Measurements from ENCODE around the gene TTLL7. TPM values are rescaled to one million over a fixed set of nuclear protein-coding genes. Genes with fewer than 3 reads are reported as not detected.

TTLL7 gene
- total and polyA plus RNA-seq, 9 of the 15 experiments (the other 6 are each of a cell fraction or from before 2014, with no cell fraction given): 0.63 to 2.6 (median 1.7) TPM

DNA sequence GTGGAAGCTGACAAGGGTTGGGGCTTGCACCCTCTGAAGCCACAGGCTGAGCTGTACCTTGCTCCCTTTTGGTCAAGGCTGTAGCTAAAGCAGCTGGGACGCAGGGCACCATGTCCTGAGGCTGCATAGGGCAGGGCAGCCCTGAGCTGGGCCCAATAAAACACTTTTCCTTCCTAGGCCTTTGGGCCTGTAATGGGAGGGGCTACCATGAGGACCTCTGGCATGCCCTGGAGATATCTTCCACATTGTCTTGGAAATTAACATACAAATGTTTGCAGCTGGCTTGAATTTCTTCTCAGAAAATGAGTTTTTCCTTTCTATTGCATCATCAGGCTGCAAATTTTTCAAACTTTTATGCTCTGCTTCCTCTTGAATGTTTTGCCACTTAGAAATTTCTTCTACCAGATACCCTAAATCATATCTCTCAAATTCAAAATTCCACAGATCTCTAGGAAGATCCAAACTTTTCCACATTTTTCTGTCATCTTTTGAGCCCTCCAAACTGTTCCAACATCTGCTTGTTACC is 32.9 kb upstream of the TTLL7 start:
- no peaks in the 10 kb centered on the region for H3K79me2 ChIP-seq (ENCODE audit: control insufficient read depth, insufficient read depth, low read length)
- no peaks in the 10 kb centered on the region for H3K27me3 ChIP-seq (ENCODE audit: control insufficient read depth in 2 of 2, insufficient read depth in 2 of 2, low read length in 2 of 2)
- intact Hi-C loops (cut with micrococcal nuclease) (no loop called here), in situ Hi-C loops (cut with MboI) (no loop called here)
- 15% methylated on average over 1 of the region's 1 CpG for whole genome bisulfite sequencing (ENCODE audit: insufficient coverage, low coverage, missing lambda C conversion rate)
- ATAC-seq: no peak
- ChIA-PET CTCF (ENCODE audit: low intra/inter-chr PET ratio) (no interaction called here), POLR2A (no interaction called here)
- TF ChIP-seq ZNF586 (CRISPR knock-in tag; conservative IDR thresholded peaks at IDR 0.05): no peak
- TF ChIP-seq ZNF780A (CRISPR knock-in tag; IDR thresholded peaks at IDR 0.05): no peak
- TF ChIP-seq ZNF24 (IDR thresholded peaks at IDR 0.05): no peak
- no peak for TF ChIP-seq TEAD4 (IDR thresholded peaks at IDR 0.05; ENCODE audit: low read length)
- no peak for TF ChIP-seq TEAD4 (CRISPR knock-in tag; IDR thresholded peaks at IDR 0.05; ENCODE audit: borderline replicate concordance)
- no peak for TF ChIP-seq CEBPG (CRISPR knock-in tag; IDR thresholded peaks at IDR 0.05)
- TF ChIP-seq CEBPG (tag; conservative IDR thresholded peaks at IDR 0.05 in 1 of 2, IDR thresholded peaks at IDR 0.05 in 1 of 2): peak; percentile 52 to 62; a peak in 3 of 4 replicates
- no peak for TF ChIP-seq NFYB (IDR thresholded peaks at IDR 0.05; ENCODE audit: extremely low read depth, insufficient read length)
- no peak for TF ChIP-seq CBX8 (IDR thresholded peaks at IDR 0.05; ENCODE audit: borderline replicate concordance, extremely low read depth, low read depth, low read length, poor library complexity, severe bottlenecking)
- TF ChIP-seq, protein P1, sequence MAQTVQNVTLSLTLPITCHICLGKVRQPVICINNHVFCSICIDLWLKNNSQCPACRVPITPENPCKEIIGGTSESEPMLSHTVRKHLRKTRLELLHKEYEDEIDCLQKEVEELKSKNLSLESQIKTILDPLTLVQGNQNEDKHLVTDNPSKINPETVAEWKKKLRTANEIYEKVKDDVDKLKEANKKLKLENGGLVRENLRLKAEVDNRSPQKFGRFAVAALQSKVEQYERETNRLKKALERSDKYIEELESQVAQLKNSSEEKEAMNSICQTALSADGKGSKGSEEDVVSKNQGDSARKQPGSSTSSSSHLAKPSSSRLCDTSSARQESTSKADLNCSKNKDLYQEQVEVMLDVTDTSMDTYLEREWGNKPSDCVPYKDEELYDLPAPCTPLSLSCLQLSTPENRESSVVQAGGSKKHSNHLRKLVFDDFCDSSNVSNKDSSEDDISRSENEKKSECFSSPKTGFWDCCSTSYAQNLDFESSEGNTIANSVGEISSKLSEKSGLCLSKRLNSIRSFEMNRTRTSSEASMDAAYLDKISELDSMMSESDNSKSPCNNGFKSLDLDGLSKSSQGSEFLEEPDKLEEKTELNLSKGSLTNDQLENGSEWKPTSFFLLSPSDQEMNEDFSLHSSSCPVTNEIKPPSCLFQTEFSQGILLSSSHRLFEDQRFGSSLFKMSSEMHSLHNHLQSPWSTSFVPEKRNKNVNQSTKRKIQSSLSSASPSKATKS (CRISPR knock-in tag; IDR thresholded peaks at IDR 0.05): no peak
- TF ChIP-seq ATF3 (IDR thresholded peaks at IDR 0.05): peak; percentile 60
- TF ChIP-seq ATF3 (CRISPR knock-in tag; conservative IDR thresholded peaks at IDR 0.05): no peak
- no peak for TF ChIP-seq MYNN (IDR thresholded peaks at IDR 0.05)
- TF ChIP-seq MYNN (CRISPR knock-in tag; IDR thresholded peaks at IDR 0.05): no peak
- no peak for TF ChIP-seq RUNX1 (IDR thresholded peaks at IDR 0.05; ENCODE audit: low read depth)
- H3K9me1 ChIP-seq (ENCODE audit: control insufficient read depth, insufficient read depth, low read length): no peaks in the 10 kb centered on the region
- H4K20me1 ChIP-seq (replicated peaks; ENCODE audit: control insufficient read depth, insufficient read depth, low read length): no peaks in the 10 kb centered on the region
- H3K36me3 ChIP-seq (ENCODE audit: control insufficient read depth, insufficient read depth, low read length): no peaks in the 10 kb centered on the region
- H3K4me2 ChIP-seq (ENCODE audit: insufficient read depth, low read length): no peak overlapping the region
- H3K4me1 ChIP-seq (replicated peaks in 1 of 2; ENCODE audit: control insufficient read depth in 2 of 2, insufficient read depth in 2 of 2, low read length in 2 of 2): no peaks in the 10 kb centered on the region
- H3K4me3 ChIP-seq: no peak overlapping the region
- H2AFZ ChIP-seq (ENCODE audit: low read depth, low read length): no peak overlapping the region
- BruUV-seq (replicated peaks): no TSS peak
- no peak for FAIRE-seq
- DNase-seq (ENCODE audit: extremely low read depth in 1 of 4, low spot score in 3 of 4): no peak
- no peak overlapping the region for H3K9ac ChIP-seq (ENCODE audit: insufficient read depth in 1 of 2, low read depth in 2 of 2, low read length in 2 of 2)
- H3K27ac ChIP-seq (ENCODE audit: extremely low read depth, low read depth, low read length): no peak overlapping the region
- H3K9me3 ChIP-seq (replicated peaks; ENCODE audit: control insufficient read depth, insufficient read depth, low read depth, low read length): no peaks in the 10 kb centered on the region
